GM13976 (cell line): Measurements from ENCODE around the gene BMP4.

ENCODE experiments used
- DNase-seq: peaks from one replicate; pipeline ENCODE4 v3.0.0; 2012; ENCODE audit warnings: low spot score
- CTCF ChIP-seq: IDR thresholded peaks from 2 replicates; pipeline ENCODE4 v1.5.1; 2012; ENCODE audit warnings: borderline replicate concordance, mild to moderate bottlenecking; ENCODE audit not compliant: insufficient read depth; ENCODE audit errors: extremely low read depth, missing control alignments, control extremely low read depth
- in situ Hi-C: fragments of 300-500 bp; cut with MboI; formaldehyde crosslinking; loops from one replicate; pipeline ENCODE4 v1.12.0; 2022; ENCODE audit warnings: low sequenced_read_pairs, mixed read lengths, inconsistent platforms; ENCODE audit not compliant: unreplicated experiment

Gene BMP4

DNA sequence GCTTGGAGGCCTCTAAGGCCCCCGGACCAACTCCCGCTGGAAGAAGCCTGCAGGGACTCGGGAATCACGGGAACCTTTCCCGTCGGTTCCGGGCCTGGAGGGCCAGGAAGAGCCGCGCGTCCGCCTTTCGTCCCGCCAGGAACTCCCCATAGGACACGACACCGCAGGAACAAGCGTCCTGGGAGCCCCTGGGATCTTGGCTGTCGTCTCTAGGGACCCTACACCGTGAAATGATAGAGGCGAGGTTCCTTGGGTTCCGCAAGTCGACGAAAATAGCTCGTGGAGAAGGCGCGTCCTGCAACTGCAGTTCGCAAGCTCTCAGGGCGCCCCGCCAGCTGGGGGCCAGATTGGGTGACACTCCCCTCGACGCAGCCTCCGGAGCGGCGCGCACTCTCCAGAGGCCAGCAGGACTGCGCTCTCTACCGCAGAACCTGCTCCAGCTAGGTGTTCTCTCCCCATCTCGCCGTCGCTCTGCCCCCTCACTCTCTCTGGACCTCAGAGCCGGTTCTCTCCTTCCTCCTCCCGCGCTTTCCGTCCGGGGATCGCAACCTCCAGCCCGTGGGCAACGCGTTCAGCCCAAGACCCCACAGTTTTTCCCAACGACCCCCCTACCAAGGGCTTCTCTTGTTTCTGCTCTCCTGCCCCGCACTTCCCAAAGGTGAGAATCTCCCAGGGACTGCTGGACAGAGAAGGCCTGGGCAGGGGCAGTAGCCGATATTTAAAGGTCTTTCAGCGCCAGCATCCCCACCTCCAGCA lies 776 bp downstream of the BMP4 start:
- in situ Hi-C loops = no loop called here
- DNase-seq = peak; percentile 59
- TF ChIP-seq CTCF = peak; percentile 6

DNA sequence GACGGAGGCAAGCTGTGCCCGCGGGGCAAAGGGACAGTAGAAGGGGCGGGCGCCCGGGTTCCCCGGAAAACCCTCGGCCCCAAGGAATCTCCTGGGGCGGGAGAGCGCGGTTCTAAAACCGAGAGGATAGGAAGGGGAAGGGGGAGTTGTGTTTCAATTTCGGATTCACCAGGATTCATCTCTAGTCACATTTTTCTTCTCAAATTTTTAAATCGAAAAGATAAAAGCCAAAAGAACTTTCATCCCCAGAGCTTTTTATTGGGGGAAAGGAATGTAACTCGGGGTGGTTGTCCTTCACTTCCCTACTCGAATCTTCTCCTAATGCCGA lies 1.4 kb downstream of the BMP4 start:
- no peak for TF ChIP-seq CTCF
- no peak for DNase-seq

DNA sequence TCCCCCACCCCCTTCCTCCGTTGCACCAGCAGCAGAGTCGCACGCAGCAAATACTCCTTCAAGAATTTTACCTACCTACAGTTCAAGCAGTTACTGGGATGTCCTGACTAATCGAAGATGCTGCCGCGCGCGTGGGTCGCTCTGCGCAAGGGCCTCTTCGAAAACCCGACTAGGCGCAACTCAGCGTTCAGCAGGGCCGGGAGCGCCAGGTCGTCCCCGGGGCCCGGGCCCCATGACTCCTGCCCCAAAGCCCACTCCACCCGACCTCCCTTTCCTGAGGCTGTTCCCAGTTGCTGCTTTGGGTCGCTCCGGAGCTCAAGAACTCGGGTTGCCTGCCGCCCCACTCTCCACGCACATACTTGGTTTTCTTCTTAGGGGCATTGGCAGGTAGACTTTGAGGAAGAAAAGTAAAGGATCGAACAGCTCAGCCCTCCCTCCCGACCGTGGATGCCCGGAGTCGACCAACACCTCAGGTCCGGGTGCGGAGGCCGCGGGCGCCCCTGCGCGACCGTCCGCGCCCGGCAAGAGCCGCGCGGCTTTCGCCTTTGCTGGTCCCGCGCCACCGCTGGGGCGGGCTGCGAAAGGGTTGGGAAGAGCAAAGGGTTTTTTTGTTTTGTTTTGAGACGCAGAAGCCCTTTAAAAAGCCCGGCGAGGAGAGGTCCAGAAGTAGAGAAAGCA lies 1.9 kb downstream of the BMP4 start:
- DNase-seq = no peak
- TF ChIP-seq CTCF = peak; percentile 33
- in situ Hi-C loops = no loop called here

More for the DNA sequence above, 1.4 kb downstream of the BMP4 start:
- in situ Hi-C loops = no loop called here

DNA sequence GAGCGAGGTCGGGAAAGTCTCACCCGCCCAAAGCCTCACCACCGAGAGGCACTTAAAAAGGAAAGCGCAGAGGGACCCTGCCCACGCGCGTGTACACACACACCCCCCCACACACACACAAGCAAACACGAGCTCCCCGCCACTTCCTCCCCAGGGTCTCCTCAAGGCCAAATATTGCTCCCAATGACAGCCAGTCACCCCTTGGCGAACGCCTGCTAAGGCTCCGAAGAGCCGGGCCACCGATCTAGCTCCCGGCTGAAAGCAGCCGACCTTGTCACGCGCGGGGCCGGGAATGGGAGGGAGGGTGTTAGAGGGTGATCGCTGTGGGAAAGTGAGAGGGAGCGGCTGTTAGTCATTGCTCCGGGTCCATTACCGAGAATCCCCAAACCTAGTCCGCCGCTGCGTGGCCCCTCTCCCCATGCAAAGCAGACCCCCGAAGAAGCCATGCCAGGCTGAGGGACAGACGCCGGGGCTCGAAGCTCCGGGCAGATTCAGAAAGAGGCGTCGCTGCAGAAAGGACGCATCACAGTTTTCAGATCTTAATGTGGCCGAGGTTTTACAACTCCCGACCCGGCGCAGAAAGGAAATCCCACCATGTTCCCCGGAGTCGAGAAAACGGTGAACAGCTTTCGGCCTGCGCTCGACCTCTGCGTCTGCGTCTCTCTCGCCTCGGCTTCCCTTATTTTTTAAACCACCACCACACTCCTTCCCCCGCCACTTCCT lies 2.6 kb downstream of the BMP4 start:
- TF ChIP-seq CTCF = no peak
- DNase-seq = no peak
- in situ Hi-C loops = no loop called here

GRCh38 chr14:53953002-53953827 lies 3.4 kb downstream of the BMP4 start:
- in situ Hi-C loops = no loop called here
- DNase-seq = peak; percentile 90
- TF ChIP-seq CTCF = no peak

GRCh38 chr14:53952533-53952932 lies 4.1 kb downstream of the BMP4 start:
- DNase-seq = no peak
- no peak for TF ChIP-seq CTCF
- in situ Hi-C loops = no loop called here
